GM10847 (cell line): ENCODE results near the gene SERPINI1.

ENCODE experiments used
- POLR2A ChIP-seq: IDR thresholded peaks from 2 replicates; pipeline ENCODE4 v1.6.1; 2011; ENCODE audit not compliant: insufficient read length; ENCODE audit errors: extremely low read depth

The SERPINI1 gene

DNA sequence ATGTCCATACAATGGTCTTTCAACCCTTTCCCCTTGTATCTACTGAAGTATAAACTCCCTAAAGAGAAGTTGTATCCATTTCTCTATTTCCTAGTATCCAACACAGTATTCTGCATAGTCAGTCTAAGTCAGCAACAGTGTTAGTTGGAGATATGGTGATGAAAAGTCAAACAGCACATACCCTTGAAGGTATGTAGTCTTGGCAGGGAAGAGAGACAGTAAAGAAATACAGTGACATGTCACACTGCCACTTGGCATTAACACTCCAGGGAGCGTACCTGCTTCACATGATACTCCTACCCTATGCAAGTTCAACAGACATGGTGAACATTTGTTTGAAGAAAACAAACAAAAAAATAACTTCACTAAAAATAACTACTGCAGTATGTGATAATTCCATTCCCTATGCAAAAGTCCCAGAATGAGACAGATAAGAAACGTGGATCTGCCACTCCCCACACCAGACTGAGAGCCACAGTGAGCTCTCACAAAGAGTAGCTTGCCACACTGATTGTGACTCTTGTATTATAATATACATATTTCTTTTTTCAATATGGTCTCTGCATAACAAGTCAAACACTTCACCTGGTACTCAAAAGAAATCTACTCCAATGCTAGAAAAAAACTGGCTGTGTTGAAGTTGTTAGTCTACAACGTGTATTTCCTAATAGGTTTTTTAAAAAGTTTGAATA, 6.7 kb upstream of the SERPINI1 start:
- no peak for TF ChIP-seq POLR2A

DNA sequence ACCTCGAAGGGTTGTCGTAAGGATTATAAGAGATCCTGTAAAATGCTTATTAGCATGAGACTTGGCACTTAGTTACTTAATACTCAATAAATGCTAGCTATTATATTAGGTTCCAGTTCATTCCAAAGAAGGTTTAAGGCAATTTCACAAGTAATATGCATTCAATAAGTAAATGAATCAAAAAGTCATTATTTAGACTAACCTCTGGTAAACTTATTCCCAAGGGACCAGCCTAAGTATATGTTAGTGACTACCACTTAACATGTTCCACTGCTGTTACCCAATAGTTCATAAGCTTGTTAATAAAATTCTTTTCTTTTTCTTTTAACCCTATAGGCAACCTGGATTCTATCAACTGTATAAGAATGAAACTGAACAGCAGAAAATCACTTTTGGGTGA, 5.9 kb upstream of the SERPINI1 start:
- TF ChIP-seq POLR2A, result no peak

DNA sequence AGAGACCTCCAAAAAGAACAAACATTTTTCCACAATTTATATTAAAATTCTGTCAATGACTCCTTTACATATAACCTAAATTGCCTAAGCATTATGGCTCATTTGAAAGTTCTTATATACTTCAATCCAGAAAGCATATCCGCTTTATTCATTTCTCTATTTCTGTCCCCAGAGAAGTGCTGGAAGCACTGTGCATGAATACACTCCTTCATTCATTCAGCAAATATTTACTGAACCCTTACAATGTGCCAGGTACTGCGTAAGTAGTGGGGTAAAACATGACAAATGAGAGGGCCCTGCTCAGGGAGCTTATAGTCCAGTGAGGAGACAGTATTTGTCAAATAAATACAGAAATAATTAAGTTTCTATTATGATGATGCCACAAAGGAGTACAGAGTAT, 4.1 kb upstream of the SERPINI1 start:
- no peak for TF ChIP-seq POLR2A

DNA sequence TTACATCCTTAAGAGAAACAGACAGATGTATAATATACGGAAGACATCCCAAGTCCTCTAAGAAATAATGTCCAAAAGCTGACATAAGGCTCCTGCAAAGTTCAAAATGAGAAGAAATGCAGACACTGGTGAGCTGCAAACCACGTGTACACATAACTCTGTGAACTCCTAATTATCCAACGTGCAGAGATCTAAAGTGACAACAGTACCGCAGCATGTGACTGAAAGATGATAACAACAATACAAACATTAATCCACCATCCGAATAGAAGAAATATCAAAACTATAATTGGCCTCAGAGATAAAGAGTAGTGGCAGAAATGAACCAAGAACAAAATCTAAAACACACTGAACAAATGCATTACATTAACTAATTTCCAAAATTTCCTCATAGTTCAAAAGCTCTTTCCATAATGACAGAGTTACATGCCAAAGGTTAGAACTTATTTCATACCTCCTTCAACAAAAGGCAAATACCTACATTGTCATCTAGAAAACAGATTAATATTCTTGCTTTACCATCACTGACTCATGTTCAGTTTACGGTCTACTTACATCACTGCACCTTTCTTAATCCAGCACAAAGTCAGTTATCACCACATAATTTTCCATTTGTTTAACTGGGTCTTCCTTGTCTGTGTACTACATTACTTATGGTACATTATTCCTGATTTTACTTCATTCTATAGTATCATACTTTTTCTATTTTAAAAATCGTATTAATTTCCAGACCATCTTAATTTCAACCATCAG, 3.0 kb upstream of the SERPINI1 start:
- no peak for TF ChIP-seq POLR2A

DNA sequence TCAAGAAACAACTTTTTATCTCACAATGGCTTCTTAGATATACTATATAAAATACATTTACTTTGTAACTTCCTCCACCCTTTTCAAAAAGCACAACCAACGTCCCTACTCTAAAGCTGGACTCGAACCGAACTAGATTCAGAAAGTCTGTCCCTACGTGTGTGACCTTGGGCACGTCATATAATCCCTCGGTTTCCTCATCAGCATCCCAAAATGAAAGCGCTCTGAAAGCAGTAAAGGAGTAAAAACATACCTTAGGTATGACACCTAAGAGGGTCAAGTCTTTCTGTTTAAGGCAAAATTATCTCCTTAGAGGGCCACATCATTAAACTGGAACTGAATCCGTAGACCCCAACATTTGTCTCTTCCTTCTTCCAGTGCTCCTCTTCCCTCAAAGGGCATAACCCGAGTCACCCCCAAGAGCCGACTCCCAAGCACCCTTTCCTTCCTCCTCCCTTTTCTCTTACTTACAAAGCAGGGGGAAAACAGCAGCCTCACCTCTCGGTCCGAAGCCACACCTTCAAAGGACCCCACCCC, 1.5 kb upstream of the SERPINI1 start:
- TF ChIP-seq POLR2A, result no peak

DNA sequence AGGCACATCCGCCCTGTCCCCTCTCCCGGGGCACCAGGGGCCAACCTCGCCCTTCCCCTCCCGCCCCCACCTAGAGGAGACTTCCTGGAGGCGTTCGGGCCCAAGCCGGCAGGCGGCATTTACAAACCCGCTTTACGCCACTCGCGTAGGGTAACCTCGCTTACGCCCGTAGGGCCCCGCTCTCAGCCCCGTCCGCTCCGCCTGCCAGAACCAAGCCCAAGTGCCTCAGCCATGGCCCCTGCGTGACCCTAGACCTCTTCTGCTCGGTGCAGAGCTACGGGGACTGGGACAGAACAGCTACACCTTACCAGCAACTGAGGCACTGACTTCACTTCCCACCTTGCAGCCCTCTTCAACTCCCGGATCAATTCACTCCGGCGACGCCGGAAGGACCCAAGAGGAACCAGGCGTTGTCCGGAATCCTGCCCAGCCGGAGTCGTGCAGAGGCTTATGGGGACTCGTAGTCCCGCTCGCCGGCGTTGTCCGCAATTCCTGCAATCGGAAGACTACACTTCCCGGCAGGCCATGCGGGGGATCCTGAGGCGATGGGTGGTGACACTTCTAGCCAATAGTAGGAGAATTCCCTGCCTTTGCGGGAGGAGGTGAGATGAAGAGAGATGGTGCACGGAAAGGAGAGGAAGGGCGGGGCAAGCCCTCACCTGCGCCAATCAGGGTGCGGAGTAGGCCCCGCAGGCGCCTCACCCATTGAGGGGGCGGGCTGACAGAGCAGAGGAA, 856 bp upstream of the SERPINI1 start, which contains the start of gene PDCD10:
PDCD10 (minus strand) TSS at position 395 of the 735 bp plus-strand sequence. CDS start 14,735 bp downstream, outside the sequence.
- TF ChIP-seq POLR2A, result peak; percentile 48

DNA sequence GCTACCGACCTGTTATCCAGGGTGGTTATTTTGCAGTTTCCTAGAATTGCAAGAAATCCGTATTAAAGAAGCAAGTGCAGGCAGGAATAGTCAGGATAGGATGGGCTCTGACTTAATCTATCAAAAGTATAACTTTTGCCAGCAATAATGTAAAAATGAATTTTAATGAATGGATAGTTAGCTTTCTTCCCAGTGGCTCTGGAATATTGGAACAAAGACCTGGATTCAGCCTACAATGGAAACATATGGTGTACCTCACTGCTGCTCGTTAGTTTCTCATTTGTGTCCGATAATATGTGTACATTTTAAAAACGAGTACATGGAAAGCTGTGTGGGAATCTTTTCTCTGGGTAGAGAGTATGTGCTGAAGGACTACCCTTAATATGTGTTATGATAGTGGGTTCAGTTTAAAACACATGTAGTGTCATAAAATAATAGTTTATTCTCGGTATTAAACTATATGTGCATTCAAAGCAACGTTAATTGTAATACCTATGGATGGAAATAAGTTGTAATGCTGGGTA, 805 bp downstream of the SERPINI1 start:
- no peak for TF ChIP-seq POLR2A

DNA sequence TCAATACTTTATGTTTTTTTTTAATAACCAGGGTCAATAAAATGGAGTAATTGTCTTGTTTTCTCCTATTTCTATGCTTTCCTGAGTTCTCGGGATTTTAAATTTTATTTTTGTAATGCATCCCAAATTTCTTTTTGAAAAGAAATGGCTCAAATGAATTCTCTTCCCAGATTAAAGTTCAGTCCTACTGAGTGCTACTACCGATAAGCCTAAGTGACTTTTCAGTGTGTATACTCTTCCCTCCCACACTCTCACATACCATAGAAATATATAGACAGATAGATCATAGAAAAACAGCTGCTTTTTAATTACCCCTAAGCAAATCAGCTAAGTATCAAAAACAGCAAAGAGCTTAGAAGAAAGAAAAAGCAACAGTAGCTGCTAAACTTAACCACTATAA, 1.5 kb downstream of the SERPINI1 start:
- no peak for TF ChIP-seq POLR2A

DNA sequence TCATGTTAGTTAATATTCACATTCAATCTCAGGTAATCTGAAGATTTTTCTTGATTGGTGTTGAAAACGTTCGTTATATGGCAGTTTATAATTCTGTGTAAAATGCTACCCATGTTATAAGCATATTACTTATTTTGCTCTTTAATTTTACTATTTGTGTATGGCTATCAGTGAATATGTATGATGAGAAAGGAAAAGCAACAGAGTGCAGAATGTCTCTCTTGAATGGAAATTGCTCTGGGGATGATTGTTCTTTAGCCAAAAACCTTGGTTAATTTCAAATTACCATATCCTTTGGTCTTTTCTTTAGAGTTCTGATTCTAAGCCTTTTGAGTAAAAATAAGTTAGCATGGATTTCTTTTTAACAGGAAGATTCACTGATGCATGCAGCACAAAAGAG, 2.5 kb downstream of the SERPINI1 start:
- no peak for TF ChIP-seq POLR2A

DNA sequence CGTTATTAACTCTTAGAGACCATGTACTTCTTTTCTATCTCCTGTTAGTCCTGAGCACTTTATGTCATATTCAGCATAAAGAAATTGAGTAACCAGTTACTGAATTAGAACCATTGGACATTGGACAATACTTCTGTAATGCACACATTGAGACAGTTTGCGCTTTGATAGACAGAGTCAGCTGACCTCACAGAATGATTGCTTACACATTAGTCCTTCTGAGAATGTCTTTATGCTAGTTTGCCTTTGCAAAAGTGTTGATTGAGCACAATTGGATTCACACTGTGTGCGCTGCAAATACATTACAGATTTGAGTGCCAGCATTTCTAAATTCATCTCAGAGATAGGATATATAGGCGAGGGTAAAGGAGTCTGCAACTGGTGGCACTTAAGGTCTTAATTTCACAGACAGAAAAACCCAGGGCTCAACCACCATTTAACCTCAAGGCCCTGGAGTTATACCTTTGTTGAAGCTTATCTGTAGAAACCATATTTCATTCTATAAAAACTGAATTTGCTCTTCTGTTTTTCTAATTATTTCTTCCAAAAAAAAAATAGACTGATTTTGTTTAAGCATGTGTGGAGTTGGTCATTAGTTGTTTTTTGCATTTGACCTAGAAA, 3.8 kb downstream of the SERPINI1 start:
- TF ChIP-seq POLR2A, result no peak

DNA sequence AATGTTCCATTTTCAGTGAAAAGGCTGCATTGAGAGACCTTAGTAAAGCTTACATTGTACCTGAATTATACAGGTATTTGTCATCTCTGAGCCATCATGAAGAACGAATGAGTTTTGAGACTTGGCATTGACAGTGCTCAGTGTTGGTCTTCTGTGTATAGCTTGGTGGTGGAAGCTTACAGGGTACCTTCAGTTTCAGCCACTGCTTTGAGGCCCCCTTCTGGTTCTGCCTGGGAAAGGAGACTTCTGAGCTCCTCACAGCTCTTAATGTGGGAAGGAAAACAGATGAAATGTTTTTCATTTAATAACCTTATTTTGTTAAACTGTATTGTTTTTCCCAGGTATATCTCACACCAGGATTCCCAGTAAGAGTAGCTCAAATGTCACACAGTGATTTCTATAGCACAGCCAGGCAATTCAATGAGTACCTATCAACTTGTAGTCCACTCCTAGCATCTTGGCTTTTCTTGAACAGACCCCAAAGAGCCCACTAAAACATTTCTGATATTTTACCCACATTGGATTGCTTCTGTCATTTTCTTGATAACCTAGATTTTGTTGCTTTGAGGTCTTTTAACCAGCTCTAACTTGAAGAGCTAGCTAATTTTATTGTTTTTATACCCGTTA, 5.6 kb downstream of the SERPINI1 start:
- no peak for TF ChIP-seq POLR2A

DNA sequence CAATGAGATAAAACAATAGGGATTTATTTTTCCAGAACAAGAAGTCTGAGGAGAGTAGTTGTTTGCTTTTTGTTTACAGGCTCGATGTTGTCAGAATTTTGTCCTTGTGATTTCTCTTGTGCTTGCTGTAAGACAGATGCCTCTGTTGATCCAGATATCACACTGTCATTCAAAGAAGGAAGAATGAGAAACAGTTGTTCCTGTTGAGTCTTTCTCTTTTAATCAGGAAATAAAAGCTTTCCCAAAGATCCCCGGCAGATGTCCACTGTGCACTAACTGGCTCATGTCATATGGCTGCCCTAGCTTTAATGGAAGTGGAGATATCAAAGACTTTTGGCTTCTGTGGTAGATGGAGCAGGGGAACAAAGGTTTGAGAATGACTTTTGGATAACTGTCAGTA, 6.8 kb downstream of the SERPINI1 start:
- TF ChIP-seq POLR2A, result no peak

DNA sequence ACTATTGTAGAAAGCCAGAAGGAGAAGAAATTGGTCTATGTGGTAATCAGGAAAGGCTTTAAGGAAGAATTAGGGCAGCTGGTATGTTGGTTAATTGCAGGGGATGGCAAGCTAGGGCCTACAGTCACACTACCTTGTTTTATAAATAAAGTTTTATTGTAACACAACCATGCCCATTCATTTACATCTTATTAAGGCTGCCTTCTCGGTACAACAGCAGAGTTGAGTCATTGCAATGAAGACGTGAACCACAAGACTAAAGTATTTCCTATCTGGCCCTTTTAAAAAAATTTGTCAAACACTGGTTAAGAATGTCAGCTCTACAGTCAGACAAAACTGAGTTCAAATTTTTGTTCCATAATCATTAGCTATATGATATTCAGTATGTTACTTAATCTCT, 8.3 kb downstream of the SERPINI1 start:
- no peak for TF ChIP-seq POLR2A

DNA sequence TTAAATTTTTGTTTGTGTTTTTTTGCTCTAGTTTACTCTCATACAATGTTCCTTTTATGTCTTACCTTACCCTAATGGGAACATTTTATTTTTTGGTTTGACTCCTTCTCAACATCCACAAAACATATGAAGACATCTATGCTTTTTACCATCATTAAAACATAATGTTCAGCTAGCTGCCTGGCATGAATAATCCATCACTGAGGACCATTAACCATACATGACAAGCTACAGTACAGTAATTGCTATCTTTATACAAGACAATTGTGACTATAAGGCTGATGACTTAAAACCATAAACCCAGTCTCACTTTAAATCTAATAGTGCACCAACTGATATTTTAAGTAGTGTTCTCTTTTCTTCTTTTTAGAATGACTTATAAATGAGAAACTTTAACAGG, 13.7 kb downstream of the SERPINI1 start:
- no peak for TF ChIP-seq POLR2A

DNA sequence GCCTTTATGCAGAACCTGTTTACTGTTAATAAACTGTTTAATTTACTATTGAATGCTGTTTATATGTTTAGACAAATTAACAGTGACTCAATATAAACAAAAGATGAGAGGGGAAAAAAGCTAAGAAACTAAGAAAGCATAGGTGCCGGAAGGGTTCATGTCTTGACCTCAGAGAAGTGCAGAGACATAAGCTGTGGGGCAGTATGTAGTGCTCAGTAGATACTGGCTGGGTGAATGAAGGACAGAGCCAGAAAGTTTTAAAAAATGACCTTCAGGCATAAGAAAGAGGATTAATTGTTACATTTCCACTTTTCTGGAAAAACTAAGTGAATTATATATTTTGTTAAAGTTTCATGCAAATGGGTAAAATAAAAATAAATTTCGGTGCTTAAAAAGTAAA, 14.2 kb downstream of the SERPINI1 start:
- no peak for TF ChIP-seq POLR2A
